BE2C (cell line): ENCODE results near the gene MBD1.

Source experiments
- DNase-seq: peaks from one replicate; pipeline ENCODE4 v3.0.0-alpha.2; 2020
- H3K27me3 ChIP-seq: fragments of 250-450 bp; sonication (Bioruptor Pico); 2 replicates; pipeline ENCODE4 v1.5.1; 2020; ENCODE audit warnings: mild to moderate bottlenecking
- H3K36me3 ChIP-seq: fragments of 250-450 bp; sonication (Bioruptor Pico); 2 replicates; pipeline ENCODE4 v1.5.1; 2020; ENCODE audit warnings: mild to moderate bottlenecking
- H3K4me1 ChIP-seq: fragments of 250-450 bp; sonication (Bioruptor Pico); 2 replicates; pipeline ENCODE4 v1.5.1; 2020
- H3K4me3 ChIP-seq: 2 replicates; pipeline ENCODE4 v1.5.1; 2011; ENCODE audit warnings: low read depth, low read length
- H3K9me3 ChIP-seq: fragments of 250-450 bp; sonication (Bioruptor Pico); 2 replicates; pipeline ENCODE4 v1.5.1; 2020
- TF ChIP-seq, protein P1 (sequence below): IDR thresholded peaks from 2 replicates; pipeline ENCODE4 v1.5.1; 2012; ENCODE audit warnings: mild to moderate bottlenecking, low read depth, low read length

Gene MBD1

DNA sequence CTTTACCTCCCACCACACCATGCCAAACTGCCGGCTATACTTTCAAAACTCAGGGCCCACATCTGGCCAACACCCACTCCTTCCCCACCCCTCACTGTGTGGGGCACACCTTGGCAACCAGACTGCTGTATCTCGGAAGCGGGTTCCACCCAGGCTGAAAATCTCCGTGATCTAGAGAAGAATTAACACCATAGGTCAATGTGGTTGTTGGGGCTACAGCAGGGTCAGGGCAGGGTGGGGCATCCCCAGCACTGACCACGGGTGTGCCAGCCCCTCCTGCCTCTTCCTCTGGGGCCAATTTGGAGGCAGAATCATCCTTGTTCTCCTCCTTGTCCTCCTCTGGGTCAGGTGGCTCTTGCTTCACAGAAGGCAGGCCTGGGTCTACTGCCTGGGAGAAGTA, 8.8 kb downstream of the MBD1 start:
- Histone ChIP-seq H3K4me3 (no peak overlapping the region), H3K36me3 (peaks cover 10% of the 10 kb centered on the region; the same call in 1 of the 2 replicates), H3K4me1 (no peaks in the 10 kb centered on the region), H3K27me3 (no peaks in the 10 kb centered on the region), H3K9me3 (no peaks in the 10 kb centered on the region)
- DNase-seq = no peak
- TF ChIP-seq, protein P1, sequence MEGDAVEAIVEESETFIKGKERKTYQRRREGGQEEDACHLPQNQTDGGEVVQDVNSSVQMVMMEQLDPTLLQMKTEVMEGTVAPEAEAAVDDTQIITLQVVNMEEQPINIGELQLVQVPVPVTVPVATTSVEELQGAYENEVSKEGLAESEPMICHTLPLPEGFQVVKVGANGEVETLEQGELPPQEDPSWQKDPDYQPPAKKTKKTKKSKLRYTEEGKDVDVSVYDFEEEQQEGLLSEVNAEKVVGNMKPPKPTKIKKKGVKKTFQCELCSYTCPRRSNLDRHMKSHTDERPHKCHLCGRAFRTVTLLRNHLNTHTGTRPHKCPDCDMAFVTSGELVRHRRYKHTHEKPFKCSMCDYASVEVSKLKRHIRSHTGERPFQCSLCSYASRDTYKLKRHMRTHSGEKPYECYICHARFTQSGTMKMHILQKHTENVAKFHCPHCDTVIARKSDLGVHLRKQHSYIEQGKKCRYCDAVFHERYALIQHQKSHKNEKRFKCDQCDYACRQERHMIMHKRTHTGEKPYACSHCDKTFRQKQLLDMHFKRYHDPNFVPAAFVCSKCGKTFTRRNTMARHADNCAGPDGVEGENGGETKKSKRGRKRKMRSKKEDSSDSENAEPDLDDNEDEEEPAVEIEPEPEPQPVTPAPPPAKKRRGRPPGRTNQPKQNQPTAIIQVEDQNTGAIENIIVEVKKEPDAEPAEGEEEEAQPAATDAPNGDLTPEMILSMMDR = no peak

DNA sequence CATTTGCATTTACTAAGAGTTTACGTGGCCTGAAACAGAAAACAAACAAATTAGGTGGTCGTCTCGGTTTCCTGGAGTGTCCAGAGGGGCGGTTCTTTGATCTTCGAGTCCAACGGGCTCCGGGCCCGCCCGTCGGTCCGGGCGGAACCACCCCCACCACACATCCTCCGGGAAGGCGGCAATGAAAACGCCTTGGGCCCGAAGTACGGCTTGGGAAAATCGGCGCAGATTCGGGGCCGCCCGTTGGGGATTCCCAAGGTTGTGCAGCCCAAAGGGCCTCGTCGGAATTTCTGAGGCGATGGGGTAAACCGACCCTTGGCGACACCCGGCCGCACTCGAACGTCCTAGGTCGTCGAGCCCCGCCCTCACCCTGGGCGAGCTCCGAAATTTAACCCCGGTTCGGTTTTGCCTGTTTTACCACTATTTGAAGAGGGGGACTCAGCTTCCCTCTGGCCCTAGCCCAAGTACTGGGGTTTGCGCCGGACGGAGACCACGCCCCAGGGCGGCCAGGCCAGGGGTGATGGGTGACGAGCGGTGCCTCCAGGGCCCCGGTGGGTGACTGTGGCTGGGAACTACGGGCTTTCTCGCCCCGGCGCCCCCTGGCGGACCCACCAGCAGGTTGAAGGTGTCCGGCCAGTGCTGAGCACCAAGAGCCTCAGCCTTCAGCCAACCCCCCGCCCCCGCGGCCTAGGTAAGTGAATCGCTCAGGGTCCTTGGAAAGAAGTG, 13.1 kb downstream of the MBD1 start:
- TF ChIP-seq, protein P1 = peak; percentile 47
- Histone ChIP-seq H3K36me3 (no peaks in the 10 kb centered on the region; the same call in 1 of the 2 replicates), H3K4me1 (no peaks in the 10 kb centered on the region), H3K27me3 (no peaks in the 10 kb centered on the region), H3K9me3 (no peaks in the 10 kb centered on the region), H3K4me3 (no peak overlapping the region)
- DNase-seq = peak; percentile 52

GRCh38 chr18:50266248-50266704, 15.0 kb downstream of the MBD1 start, which contains the start of gene CFAP53:
Gene CFAP53, minus strand, starts transcription at chr18:50266495. Its CDS starts 91 bp downstream, at chr18:50266404.
- Histone ChIP-seq H3K27me3 (no peaks in the 10 kb centered on the region), H3K4me3 (peak within 1 kb of the TSS; percentile 63), H3K9me3 (no peaks in the 10 kb centered on the region), H3K36me3 (no peaks in the 10 kb centered on the region), H3K4me1 (no peaks in the 10 kb centered on the region)
- peak; percentile 84 for DNase-seq
- TF ChIP-seq, protein P1 = no peak

DNA sequence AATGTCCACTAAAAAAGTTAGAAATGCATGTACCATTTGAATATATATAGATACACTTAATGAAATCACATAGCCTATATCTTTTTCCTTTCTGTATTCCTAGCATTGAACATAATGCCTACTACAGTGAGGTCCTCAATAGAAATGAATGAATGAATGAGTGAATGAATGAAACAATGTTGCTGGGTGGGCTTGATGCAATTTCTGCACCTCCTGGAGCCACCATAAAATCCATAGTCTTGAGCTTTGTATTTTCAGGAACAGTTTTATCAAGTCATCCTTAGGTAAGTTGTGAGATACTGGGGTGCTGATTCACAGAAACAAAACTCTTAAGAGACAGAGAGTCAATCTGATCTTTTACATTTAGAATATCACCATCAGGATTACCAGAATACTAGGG, 18.3 kb downstream of the MBD1 start:
- no peak for DNase-seq
- no peaks in the 10 kb centered on the region for H3K4me1 ChIP-seq
- H3K9me3 ChIP-seq = no peaks in the 10 kb centered on the region
- no peaks in the 10 kb centered on the region for H3K36me3 ChIP-seq
- H3K27me3 ChIP-seq = no peaks in the 10 kb centered on the region
- TF ChIP-seq, protein P1 = no peak
- no peak overlapping the region for H3K4me3 ChIP-seq

- TF ChIP-seq, protein P1 = no peak
- Histone ChIP-seq H3K4me1 (no peaks in the 10 kb centered on the region), H3K4me3 (no peak overlapping the region), H3K36me3 (no peaks in the 10 kb centered on the region), H3K9me3 (no peaks in the 10 kb centered on the region), H3K27me3 (no peaks in the 10 kb centered on the region)
- no peak for DNase-seq
Measured at GRCh38 chr18:50250935-50251334, 30.4 kb downstream of the MBD1 start.

- Histone ChIP-seq H3K4me1 (no peaks in the 10 kb centered on the region), H3K27me3 (no peaks in the 10 kb centered on the region), H3K36me3 (no peaks in the 10 kb centered on the region), H3K9me3 (no peaks in the 10 kb centered on the region), H3K4me3 (no peak overlapping the region)
- TF ChIP-seq, protein P1 = no peak
- no peak for DNase-seq
Measured at GRCh38 chr18:50249576-50249975, 31.7 kb downstream of the MBD1 start.
